Uterus (tissue), 4 donors: Measurements from ENCODE around the gene XPA. TPM values are rescaled to one million over a fixed set of nuclear protein-coding genes. Genes with fewer than 3 reads are reported as not detected.
"Not testable (repeated sequence)": the region's sequence is repeated elsewhere in the genome, so short reads cannot be mapped to it uniquely, and the experiment has no call there.

Source experiments
- DNase-seq, 2 donors: peaks; one replicate each; pipeline ENCODE4 v3.0.0-alpha.2; 2019 to 2020
- H3K27ac ChIP-seq, 2 donors: fragments of 200-600 bp; sonication (generic); 1 replicate in 1 of 2; 2 replicates in 1 of 2; pipeline ENCODE4 v1.5.1; 2016 to 2018
- H3K27me3 ChIP-seq, 2 donors: fragments of 200-600 bp; sonication (generic); one replicate each; pipeline ENCODE4 v1.5.1; 2018 to 2019; ENCODE audit warnings: control low read depth in 1 of 2
- H3K36me3 ChIP-seq, 2 donors: fragments of 200-600 bp; sonication (generic); one replicate each; pipeline ENCODE4 v1.5.1; 2019; ENCODE audit warnings: control low read depth in 1 of 2
- H3K4me1 ChIP-seq, 2 donors: fragments of 200-600 bp; sonication (generic); one replicate each; pipeline ENCODE4 v1.5.1; 2018 to 2019; ENCODE audit warnings: control low read depth in 1 of 2
- H3K4me3 ChIP-seq, 2 donors: fragments of 200-600 bp; sonication (generic); 1 replicate in 1 of 2; 2 replicates in 1 of 2; pipeline ENCODE4 v1.5.1; 2018 to 2019; ENCODE audit warnings: mild to moderate bottlenecking in 1 of 2
- H3K9me3 ChIP-seq, 2 donors: fragments of 200-600 bp; sonication (generic); one replicate each; pipeline ENCODE4 v1.5.1; 2019; ENCODE audit warnings: control low read depth in 1 of 2
- POLR2A ChIP-seq, 2 donors: fragments of 450-650 bp; IDR thresholded peaks; one replicate each; pipeline ENCODE4 v1.6.1; 2016; ENCODE audit warnings: antibody characterized with exemption in 2 of 2, mild to moderate bottlenecking in 1 of 2, moderate library complexity in 1 of 2
- intact Hi-C: fragments of 100-400 bp; cut with DNase I; formaldehyde crosslinking; loops from one replicate; pipeline ENCODE4 v1.15.1; 2023; ENCODE audit warnings: low total_unique reads
- total RNA-seq, 4 donors: library from RNA; depleted of rRNA in 3 of 4; stranded (reverse); fragments of >200 nt in 3 of 4; gene quantifications; one replicate each; pipeline versions ENCODE4 v1.1.0 to v1.2.4, GENCODE V29; 2014 to 2023
- TF ChIP-seq, protein P1 (sequence below), 4 experiments: fragments of 200-600 bp in 2 of 4; fragments of 450-650 bp in 2 of 4; sonication (generic) in 2 of 4; IDR thresholded peaks; one replicate each; pipeline ENCODE4 v1.5.1; 2016 to 2019; ENCODE audit warnings: antibody characterized with exemption in 4 of 4, mild to moderate bottlenecking in 2 of 4, moderate library complexity in 1 of 4
- donor health status: DM: yes; HTN: yes; CAD: no.

XPA gene
- total RNA-seq, 4 donors from 2014 or later = 10.0 to 31.6 (median 23.7) TPM

DNA sequence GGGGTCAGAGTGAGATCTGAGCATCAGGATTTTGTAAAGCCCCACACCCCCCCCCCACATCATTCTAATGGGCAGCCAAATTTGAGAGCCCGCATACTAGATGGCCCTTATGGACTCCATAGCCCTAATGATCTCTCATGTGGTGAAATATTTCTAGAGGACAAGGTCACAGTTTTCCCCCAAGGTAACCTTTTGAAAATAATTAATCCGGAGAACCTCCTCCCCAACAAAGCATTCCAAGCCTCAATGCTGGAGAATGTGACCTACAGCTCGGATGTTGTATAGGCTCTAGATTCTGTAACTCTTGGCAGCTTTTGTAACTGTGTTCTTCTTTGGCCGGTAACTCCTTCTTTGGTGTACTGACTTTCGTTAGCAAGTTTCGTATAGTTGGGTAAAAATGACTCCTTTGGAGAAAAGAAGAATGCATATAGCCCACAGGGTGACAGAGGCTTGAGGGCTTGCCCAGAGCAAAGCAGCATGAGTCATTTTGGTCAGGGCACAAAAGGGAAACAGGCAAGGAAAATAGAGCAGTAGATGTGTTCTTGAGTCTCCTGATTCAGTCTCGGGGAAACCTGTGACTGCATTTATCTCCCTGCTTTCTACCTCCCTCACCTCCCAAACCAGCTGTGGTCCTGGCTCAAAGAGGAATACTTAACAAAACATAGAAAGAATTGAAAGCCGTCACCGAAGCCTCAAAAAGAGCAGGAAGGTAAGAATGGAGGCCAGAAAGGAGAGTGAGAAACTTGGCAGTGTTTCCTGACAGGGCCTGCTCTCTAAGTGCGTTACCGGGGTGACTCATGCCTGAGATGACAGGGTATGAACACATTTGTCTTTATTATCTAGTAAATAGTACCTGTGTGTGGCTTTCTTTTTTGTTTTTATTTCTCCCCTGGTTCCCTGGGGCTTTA, 6.6 kb upstream of the XPA start:
- H3K36me3 ChIP-seq = no peaks in the 10 kb centered on the region
- peak overlapping the region; percentile 77 to 80 for H3K27ac ChIP-seq
- intact Hi-C loops = no loop called here
- H3K27me3 ChIP-seq = no peaks in the 10 kb centered on the region
- peak; percentile 42 to 65 for DNase-seq
- H3K9me3 ChIP-seq = no peaks in the 10 kb centered on the region
- peaks cover 0 to 4% of the 10 kb centered on the region in 2 donors for H3K4me1 ChIP-seq
- H3K4me3 ChIP-seq = no peak overlapping the region
- TF ChIP-seq, protein P1, sequence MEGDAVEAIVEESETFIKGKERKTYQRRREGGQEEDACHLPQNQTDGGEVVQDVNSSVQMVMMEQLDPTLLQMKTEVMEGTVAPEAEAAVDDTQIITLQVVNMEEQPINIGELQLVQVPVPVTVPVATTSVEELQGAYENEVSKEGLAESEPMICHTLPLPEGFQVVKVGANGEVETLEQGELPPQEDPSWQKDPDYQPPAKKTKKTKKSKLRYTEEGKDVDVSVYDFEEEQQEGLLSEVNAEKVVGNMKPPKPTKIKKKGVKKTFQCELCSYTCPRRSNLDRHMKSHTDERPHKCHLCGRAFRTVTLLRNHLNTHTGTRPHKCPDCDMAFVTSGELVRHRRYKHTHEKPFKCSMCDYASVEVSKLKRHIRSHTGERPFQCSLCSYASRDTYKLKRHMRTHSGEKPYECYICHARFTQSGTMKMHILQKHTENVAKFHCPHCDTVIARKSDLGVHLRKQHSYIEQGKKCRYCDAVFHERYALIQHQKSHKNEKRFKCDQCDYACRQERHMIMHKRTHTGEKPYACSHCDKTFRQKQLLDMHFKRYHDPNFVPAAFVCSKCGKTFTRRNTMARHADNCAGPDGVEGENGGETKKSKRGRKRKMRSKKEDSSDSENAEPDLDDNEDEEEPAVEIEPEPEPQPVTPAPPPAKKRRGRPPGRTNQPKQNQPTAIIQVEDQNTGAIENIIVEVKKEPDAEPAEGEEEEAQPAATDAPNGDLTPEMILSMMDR (IDR thresholded peaks at IDR 0.05) = no peak
- no peak for TF ChIP-seq POLR2A (IDR thresholded peaks at IDR 0.05)

DNA sequence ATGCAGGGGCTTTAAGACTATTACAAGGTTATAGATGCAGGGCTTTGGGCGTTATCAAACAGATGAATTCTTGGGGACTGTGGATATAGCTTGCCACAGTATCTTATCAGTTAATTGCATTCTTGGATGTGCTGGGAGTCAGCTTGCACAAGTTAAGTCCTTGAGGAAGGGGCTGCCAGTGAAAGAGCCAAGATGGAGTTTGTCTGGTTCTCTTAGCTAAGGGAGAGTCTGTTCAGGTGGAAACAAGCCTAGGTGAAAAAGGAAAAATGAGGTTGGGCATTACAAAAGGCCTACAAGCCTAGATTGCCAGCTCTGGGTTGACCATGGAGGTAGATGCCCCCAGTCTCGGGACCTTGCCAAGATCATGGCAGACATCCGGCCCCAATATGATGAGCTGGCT, 2.7 kb upstream of the XPA start:
- H3K36me3 ChIP-seq, intact Hi-C loops, H3K9me3 ChIP-seq: not testable (repeated sequence)

DNA sequence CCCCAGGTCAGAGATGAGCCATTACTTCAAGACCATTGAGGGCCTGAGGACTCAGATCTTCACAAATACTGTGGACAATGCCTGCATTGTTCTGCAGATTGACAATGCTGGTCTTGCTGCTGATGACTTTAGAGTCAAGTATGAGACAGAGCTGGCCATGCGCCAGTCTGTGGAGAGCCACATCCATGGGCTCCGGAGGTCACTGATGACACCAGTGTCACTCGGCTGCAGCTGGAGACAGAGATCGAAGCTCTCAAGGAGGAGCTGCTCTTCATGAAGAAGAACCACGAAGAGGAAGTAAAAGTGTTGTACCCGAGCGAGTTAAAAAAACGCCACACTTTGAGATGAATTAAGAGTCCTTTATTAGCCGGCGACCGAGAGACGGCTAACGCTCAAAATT, 2.1 kb upstream of the XPA start:
- H3K27me3 ChIP-seq, intact Hi-C loops, DNase-seq, H3K27ac ChIP-seq, H3K36me3 ChIP-seq, H3K4me1 ChIP-seq, H3K9me3 ChIP-seq, H3K4me3 ChIP-seq: not testable (repeated sequence)

More for the DNA sequence above, 2.7 kb upstream of the XPA start:
- not testable (repeated sequence) for H3K4me1 ChIP-seq, H3K27me3 ChIP-seq, DNase-seq, H3K4me3 ChIP-seq, H3K27ac ChIP-seq

DNA sequence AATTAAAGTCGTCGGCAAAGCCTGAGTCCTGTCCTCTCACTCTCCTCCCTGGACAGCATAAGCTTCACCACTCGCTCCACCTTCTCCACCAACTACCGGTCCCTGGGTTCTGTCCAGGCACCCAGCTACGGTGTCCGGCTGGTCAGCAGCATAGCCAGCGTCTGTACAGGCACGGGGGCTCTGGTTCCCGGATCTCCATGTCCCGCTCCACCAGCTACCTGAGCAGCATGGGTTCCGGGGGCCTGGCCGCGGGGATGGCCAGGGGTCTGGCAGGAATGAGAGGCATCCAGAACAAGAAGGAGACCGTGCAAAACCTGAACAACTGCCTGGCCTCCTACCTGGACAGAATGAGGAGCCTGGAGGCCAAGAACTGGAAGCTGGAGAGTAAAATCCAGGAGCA, 1.7 kb upstream of the XPA start:
- no peak overlapping the region for H3K4me3 ChIP-seq
- intact Hi-C loops = no loop called here
- TF ChIP-seq POLR2A (IDR thresholded peaks at IDR 0.05) = no peak
- TF ChIP-seq, protein P1 (IDR thresholded peaks at IDR 0.05) = no peak
- H3K27ac ChIP-seq = no peak overlapping the region
- DNase-seq = no peak
- no peaks in the 10 kb centered on the region for H3K27me3 ChIP-seq
- H3K4me1 ChIP-seq = no peaks in the 10 kb centered on the region
- H3K36me3 ChIP-seq = no peaks in the 10 kb centered on the region
- no peaks in the 10 kb centered on the region for H3K9me3 ChIP-seq

- TF ChIP-seq, protein P1 (IDR thresholded peaks at IDR 0.05) = no peak
- no peak for TF ChIP-seq POLR2A (IDR thresholded peaks at IDR 0.05)
- Histone ChIP-seq H3K9me3 (no peaks in the 10 kb centered on the region), H3K4me3 (peak overlapping the region; percentile 55 to 65), H3K27ac (peak overlapping the region; percentile 88), H3K27me3 (no peaks in the 10 kb centered on the region), H3K4me1 (no peaks in the 10 kb centered on the region), H3K36me3 (no peaks in the 10 kb centered on the region)
- DNase-seq = no peak
- intact Hi-C loops = no loop called here
Measured at GRCh38 chr9:97697837-97698236, 697 bp upstream of the XPA start.

DNA sequence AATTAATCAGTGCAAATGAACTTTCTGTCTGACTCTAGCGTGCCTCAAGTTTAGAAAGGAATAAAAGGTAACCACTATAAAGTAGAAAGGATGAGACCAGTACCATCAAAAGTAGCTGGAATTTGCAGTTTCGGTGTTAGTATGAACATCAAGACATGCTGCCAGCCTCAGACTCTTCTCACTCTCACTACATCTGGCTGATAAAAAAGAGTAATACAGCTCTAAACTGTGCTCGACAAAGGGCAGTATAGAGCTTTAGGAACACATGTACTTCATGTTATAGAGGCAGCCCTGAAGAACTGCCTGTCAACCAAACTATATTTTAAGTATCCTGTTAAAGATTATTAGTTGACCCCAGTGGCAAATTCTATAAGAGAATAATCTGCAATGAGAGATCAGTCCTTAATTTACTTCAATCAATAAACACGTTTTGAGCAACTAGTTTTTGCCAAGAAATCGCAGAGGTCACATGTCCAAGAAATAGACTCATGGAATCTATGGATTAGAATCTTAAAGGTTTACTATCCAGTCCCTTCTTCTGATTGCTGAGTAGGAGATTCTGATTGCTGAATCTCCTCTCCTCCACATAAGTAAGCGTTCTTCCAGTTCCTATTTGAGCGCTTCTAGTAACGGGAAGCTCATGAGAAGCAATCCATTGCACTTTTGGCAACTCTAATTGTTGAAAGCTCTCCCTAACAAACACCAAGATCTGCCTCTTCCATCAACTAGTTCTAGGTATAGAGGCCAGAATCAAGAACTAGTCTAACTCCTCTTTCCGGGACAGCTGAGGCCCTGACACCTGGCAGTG, 941 bp downstream of the XPA start:
- no peak for DNase-seq
- H3K27ac ChIP-seq = peak overlapping the region; percentile 88
- H3K27me3 ChIP-seq = no peaks in the 10 kb centered on the region
- no peaks in the 10 kb centered on the region for H3K4me1 ChIP-seq
- intact Hi-C loops = no loop called here
- TF ChIP-seq, protein P1 (IDR thresholded peaks at IDR 0.05) = no peak
- TF ChIP-seq POLR2A (IDR thresholded peaks at IDR 0.05) = no peak
- H3K4me3 ChIP-seq = peak overlapping the region; percentile 55 to 65
- H3K36me3 ChIP-seq = no peaks in the 10 kb centered on the region
- H3K9me3 ChIP-seq = no peaks in the 10 kb centered on the region
